HG03159 (cell line): Measurements from ENCODE around the gene AP1AR.
"Not testable (repeated sequence)": the region's sequence is repeated elsewhere in the genome, so short reads cannot be mapped to it uniquely, and the experiment has no call there.

Source experiments
- ATAC-seq: cut with Tn5 transposase; IDR thresholded peaks from one replicate; pipeline ENCODE4 v1.9.1; 2021; ENCODE audit warnings: mild to moderate bottlenecking, moderate library complexity; ENCODE audit not compliant: unreplicated experiment

Gene AP1AR

GRCh38 chr4:112309263-112309791, 77.7 kb downstream of the AP1AR start:
- not testable (repeated sequence) for ATAC-seq

GRCh38 chr4:112311516-112311915, 79.9 kb downstream of the AP1AR start:
- ATAC-seq, result no peak

- peak; percentile 98 for ATAC-seq
Measured at GRCh38 chr4:112312610-112313239, 81.1 kb downstream of the AP1AR start.

DNA sequence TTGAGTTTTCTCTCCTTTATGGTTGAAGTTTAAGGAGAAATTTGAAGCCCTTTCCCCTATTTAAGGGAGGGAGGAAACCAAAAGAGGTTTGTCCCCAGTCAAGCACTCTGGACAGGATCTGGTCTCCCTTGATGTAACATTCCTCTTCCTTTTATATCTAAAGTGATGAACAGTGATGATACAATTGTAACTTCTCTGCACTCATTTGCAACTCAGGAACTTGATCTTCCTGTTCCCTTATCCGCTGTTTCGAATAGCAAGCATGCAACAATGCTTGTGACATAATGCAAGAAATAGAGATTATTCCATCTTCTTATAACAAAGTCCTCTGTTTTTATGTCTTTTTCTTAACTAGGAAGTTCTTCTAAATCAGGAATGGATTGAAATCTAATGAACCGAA, 83.9 kb downstream of the AP1AR start:
- no peak for ATAC-seq

GRCh38 chr4:112316360-112316759, 84.8 kb downstream of the AP1AR start:
- ATAC-seq, result no peak

DNA sequence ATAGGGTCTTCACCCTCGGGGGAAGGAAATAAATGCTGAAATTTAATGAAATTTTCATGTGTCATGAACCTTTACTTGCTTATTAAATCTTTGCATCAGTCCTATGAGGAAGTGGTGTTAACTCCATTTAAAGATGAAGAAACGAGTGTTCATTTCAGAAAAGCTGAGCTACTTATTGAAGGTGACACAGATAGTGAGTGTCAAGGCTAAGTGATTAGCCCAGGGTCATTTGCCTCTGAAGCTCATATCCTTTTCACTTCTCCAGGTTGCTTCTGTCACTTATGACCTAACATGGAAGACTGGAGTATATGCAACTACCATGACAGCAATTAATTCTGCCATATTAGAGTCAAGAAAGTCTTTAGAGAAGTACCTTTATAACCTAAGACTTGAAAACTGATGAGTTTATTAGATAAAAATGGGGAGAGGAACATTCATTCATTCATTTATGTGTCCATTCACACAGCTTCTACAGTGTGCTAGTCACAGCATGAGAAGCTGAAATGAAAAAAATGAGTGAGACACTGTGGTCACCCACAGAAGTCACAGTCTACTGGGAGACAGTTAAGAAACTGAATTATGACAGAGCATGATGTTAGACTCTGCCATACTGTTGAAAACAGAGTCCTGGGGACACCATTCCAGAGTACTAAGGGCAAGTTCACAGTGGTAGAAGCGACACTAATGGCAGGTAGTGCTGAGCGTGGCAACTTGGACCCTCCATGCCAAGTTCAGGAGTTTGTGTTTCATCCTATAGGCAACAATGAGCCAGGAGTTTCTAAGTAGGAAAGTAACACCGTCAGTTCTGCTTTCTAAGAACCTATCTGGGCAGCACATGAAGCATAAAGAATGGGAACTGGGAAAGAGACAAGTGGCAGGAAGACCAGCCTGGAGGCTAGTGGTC, 86.9 kb downstream of the AP1AR start:
- peak; percentile 92 for ATAC-seq
